Immature natural killer cell (primary cell): ENCODE data around the gene IQGAP2. TPM values are rescaled to one million over a fixed set of nuclear protein-coding genes. Genes with fewer than 3 reads are reported as not detected.

ENCODE experiments used
- DNase-seq, 3 donors: peaks; one replicate each; pipeline ENCODE4 v3.0.0; 2022; ENCODE audit warnings: mixed read lengths in 1 of 3
- H3K27ac Mint-ChIP-seq, 6 donors: one replicate each; pipeline ENCODE4 v1.8.0; 2020; ENCODE audit warnings: mixed read lengths in 6 of 6, mild to moderate bottlenecking in 5 of 6, inconsistent platforms in 4 of 6, moderate library complexity in 3 of 6
- H3K27me3 Mint-ChIP-seq, 3 donors: one replicate each; pipeline ENCODE4 v1.8.0; 2020 to 2021; ENCODE audit warnings: low read depth in 3 of 3, mild to moderate bottlenecking in 3 of 3, mixed read lengths in 3 of 3, moderate library complexity in 3 of 3, inconsistent platforms in 1 of 3
- H3K36me3 Mint-ChIP-seq, 3 donors: one replicate each; pipeline ENCODE4 v1.8.0; 2020; ENCODE audit warnings: mixed read lengths in 3 of 3, inconsistent platforms in 2 of 3, mild to moderate bottlenecking in 2 of 3
- H3K4me1 Mint-ChIP-seq, 2 donors: one replicate each; pipeline ENCODE4 v1.8.0; 2020; ENCODE audit warnings: inconsistent platforms in 2 of 2, mild to moderate bottlenecking in 2 of 2, mixed read lengths in 2 of 2, moderate library complexity in 1 of 2
- H3K4me3 Mint-ChIP-seq, 5 donors: one replicate each; pipeline ENCODE4 v1.8.0; 2020; ENCODE audit warnings: mild to moderate bottlenecking in 5 of 5, mixed read lengths in 5 of 5, inconsistent platforms in 3 of 5, moderate library complexity in 3 of 5
- H3K9me3 Mint-ChIP-seq, 6 donors: one replicate each; pipeline ENCODE4 v1.8.0; 2020; ENCODE audit warnings: mild to moderate bottlenecking in 6 of 6, mixed read lengths in 6 of 6, inconsistent platforms in 4 of 6, moderate library complexity in 3 of 6
- polyA plus RNA-seq, 3 donors: library from polyadenylated mRNA; unstranded; fragments of 300-500 nt; fragmentation: Illumina TruSeq; gene quantifications; one replicate each; pipeline ENCODE4 v1.2.3, GENCODE V29; 2021

The IQGAP2 gene
- polyA plus RNA-seq, 3 donors from 2014 or later: 38.8 to 92.5 (median 43.6) TPM

GRCh38 chr5:76747706-76748105 is 344.6 kb downstream of the IQGAP2 start:
- H3K9me3 Mint-ChIP-seq: no peaks in the 10 kb centered on the region
- peak overlapping the region in 1 of 6 donors; percentile 40 for H3K27ac Mint-ChIP-seq
- H3K4me3 Mint-ChIP-seq: no peak overlapping the region
- DNase-seq: no peak
- peaks cover 4 to 10% of the 10 kb centered on the region in 2 donors for H3K4me1 Mint-ChIP-seq
- H3K27me3 Mint-ChIP-seq: peaks cover 0 to 2% (median 2%) of the 10 kb centered on the region in 3 donors
- H3K36me3 Mint-ChIP-seq: no peaks in the 10 kb centered on the region

GRCh38 chr5:76751291-76751690 is 348.2 kb downstream of the IQGAP2 start:
- Mint-ChIP-seq H3K9me3 (no peaks in the 10 kb centered on the region), H3K4me3 (no peak overlapping the region), H3K27me3 (peaks cover 0 to 2% (median 2%) of the 10 kb centered on the region in 3 donors), H3K36me3 (no peaks in the 10 kb centered on the region), H3K27ac (no peak overlapping the region), H3K4me1 (peaks cover 2 to 17% of the 10 kb centered on the region in 2 donors)
- DNase-seq: no peak

GRCh38 chr5:76754668-76755078 is 351.6 kb downstream of the IQGAP2 start:
- Mint-ChIP-seq H3K4me1 (peaks cover 0 to 20% of the 10 kb centered on the region in 2 donors), H3K4me3 (no peak overlapping the region), H3K27me3 (peaks cover 0 to 2% (median 2%) of the 10 kb centered on the region in 3 donors), H3K9me3 (no peaks in the 10 kb centered on the region), H3K27ac (peak overlapping the region in 3 of 6 donors; percentile 26 to 64 (median 36)), H3K36me3 (no peaks in the 10 kb centered on the region)
- no peak for DNase-seq

GRCh38 chr5:76755779-76756637 is 352.9 kb downstream of the IQGAP2 start:
- H3K27ac Mint-ChIP-seq: peak overlapping the region in 1 of 6 donors; percentile 59

GRCh38 chr5:76757049-76757448 is 354.0 kb downstream of the IQGAP2 start:
- peaks cover 16 to 41% of the 10 kb centered on the region in 2 donors for H3K4me1 Mint-ChIP-seq
- DNase-seq: no peak
- no peaks in the 10 kb centered on the region for H3K36me3 Mint-ChIP-seq
- no peak overlapping the region for H3K27ac Mint-ChIP-seq
- no peaks in the 10 kb centered on the region for H3K9me3 Mint-ChIP-seq
- H3K27me3 Mint-ChIP-seq: peaks cover 0 to 2% (median 2%) of the 10 kb centered on the region in 3 donors
- H3K4me3 Mint-ChIP-seq: no peak overlapping the region

More at GRCh38 chr5:76755779-76756637, 352.9 kb downstream of the IQGAP2 start:
- no peak for DNase-seq
- Mint-ChIP-seq H3K4me1 (peaks cover 9 to 31% of the 10 kb centered on the region in 2 donors), H3K4me3 (no peak overlapping the region), H3K36me3 (no peaks in the 10 kb centered on the region), H3K27me3 (peaks cover 0 to 2% (median 2%) of the 10 kb centered on the region in 3 donors), H3K9me3 (no peaks in the 10 kb centered on the region)

Other genes starting within 250 kb of the IQGAP2 start
- 1 to 10 TPM in 1 of 3 donors, under 1 TPM in 2; 0.43 to 1.5 (median 0.49) TPM for gene F2RL2, start 220.1 kb downstream of the IQGAP2 start, polyA plus RNA-seq